Prostate gland (tissue), 2 donors: ENCODE results near the gene SLC50A1.
"Not testable (repeated sequence)": the region's sequence is repeated elsewhere in the genome, so short reads cannot be mapped to it uniquely, and the experiment has no call there.

Experiments
- CTCF ChIP-seq, 4 experiments: fragments of 200-600 bp in 2 of 4; fragments of 450-650 bp in 2 of 4; sonication (generic) in 2 of 4; IDR thresholded peaks; 1 replicate in 3 of 4; 2 replicates in 1 of 4; pipeline ENCODE4 v1.5.1; 2016 to 2019; ENCODE audit warnings: antibody characterized with exemption in 4 of 4, mild to moderate bottlenecking in 2 of 4, moderate library complexity in 2 of 4
- POLR2A ChIP-seq: fragments of 450-650 bp; IDR thresholded peaks from one replicate; pipeline ENCODE4 v1.6.1; 2016; ENCODE audit warnings: antibody characterized with exemption, mild to moderate bottlenecking

DNA sequence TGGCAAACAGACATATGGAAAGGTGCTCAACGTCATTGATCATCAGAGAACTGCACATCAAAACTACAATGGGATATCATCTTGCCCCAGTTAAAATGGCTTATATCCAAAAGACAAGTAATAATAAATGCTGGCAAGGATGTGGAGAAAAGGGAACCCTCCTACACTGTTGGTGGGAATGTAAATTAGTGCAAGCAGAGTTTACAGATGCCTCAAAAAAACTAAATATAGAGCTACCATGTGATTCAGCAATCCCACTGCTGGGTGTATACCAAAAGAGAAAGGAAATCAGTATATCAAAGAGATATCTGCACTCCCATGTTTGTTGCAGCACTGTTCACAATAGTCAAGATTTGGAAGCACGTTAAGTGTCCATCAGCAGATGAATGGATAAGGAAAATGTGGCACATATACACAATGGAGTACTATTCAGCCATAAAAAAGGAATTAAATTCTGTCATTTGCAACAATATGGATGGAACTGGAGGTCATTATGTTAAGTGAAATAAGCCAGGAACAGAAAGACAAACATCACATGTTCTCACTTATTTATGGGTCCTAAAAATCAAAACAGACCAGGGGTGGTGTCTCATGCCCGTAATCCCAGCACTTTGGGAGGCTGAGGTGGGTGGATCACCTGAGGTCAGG, 20.5 kb downstream of the SLC50A1 start:
- not testable (repeated sequence) for TF ChIP-seq CTCF (IDR thresholded peaks at IDR 0.05); POLR2A
